HUES48 (cell line): Measurements from ENCODE around the gene PTPRN2.

Experiments used
- H3K27ac ChIP-seq: one replicate; pipeline ENCODE4 v1.7.0; 2013; ENCODE audit warnings: low read depth, low read length, inconsistent platforms
- H3K27me3 ChIP-seq: 2 replicates; pipeline ENCODE4 v1.6.1; 2013; ENCODE audit warnings: mild to moderate bottlenecking, low read length; ENCODE audit not compliant: control insufficient read depth, insufficient read depth
- H3K36me3 ChIP-seq: 2 replicates; pipeline ENCODE4 v1.6.1; 2013; ENCODE audit warnings: low read length; ENCODE audit not compliant: control insufficient read depth, insufficient read depth
- H3K4me1 ChIP-seq: 2 replicates; pipeline ENCODE4 v1.6.1; 2013; ENCODE audit warnings: mild to moderate bottlenecking, low read length; ENCODE audit not compliant: control insufficient read depth, insufficient read depth
- H3K4me3 ChIP-seq: 2 replicates; pipeline ENCODE4 v1.5.1; 2013; ENCODE audit warnings: mild to moderate bottlenecking, low read depth, low read length
- H3K9ac ChIP-seq: 2 replicates; pipeline ENCODE4 v1.6.1; 2013; ENCODE audit warnings: mild to moderate bottlenecking, low read depth, low read length, moderate library complexity
- H3K9me3 ChIP-seq: 2 replicates; pipeline ENCODE4 v1.6.1; 2013; ENCODE audit warnings: low read length; ENCODE audit not compliant: control insufficient read depth, insufficient read depth

Gene PTPRN2

DNA sequence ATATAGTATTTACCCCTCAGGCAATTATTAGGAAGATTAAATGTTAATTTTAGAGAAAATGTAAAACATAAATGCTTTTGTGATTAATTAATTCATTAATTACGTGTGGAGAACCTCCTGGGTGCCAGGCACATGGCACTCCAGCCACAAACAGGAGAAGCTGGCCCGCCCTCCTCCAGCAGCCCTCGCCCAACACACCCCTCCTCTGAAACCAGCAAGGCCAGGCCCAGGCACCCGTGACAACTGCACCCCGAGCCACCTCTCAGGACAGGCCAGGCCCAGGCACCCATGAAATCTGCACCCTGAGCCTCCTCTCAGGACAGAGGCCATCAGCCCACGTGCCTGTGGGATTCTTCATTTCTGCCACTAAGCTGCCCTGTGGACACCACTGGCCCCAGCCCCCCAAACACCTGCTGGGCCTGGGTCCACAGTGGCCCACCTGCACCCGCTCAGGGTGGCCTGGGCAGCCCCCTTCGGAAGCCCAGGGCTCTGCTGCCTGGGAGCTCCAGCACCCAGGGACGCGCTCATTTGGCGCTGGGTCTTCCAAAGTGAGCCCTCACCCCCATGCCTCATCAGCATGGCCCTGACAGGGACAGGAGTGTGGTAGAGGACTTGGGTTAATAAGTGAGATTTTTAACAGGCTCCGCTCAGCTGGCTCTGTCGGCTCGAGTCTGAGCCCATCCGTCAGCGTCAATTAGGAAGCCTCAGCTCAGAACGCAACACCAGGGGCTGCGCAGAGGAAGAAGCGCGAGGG, 768.7 kb downstream of the PTPRN2 start:
- H3K9me3 ChIP-seq: 0 out of 2 replicates have a peak, but pooled peaks cover 5% of the 10 kb centered on the region
- no peak overlapping the region for H3K27ac ChIP-seq
- no peak overlapping the region for H3K4me3 ChIP-seq

DNA sequence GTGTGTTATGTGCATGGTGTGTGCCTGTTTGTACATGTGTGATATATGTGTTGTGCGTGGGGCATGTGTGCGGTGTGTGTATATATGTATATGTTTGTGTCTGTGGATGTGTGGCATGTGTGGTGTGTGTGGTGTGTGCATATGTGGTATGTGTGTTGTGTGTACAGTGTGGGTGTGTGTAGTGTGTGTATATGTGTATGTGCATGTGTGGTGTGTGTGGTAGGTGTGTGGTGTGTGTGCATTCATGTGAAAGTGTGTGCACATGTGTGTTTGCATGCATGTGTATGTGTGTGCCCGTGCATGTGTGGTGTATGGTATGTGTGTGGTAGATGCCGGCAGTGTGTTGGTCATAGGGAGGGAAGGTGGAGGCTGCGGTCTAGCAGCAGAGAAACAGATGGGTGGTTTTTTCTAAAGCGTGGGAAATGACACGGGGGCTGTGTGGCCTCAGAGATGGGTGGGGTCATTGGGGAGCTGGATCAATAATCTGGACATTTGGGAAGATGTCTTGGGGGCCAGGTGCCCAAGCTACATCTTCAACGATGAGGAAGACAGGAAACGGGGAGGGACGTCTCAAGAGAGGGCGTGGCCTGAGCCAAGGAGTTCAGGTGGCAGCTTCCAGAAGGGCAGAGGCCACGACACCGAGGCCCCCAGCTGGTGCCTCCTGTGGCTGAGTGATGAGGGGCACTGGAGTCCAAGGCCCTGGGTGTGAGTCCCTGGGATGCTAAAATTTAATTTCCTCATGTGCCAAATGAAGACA, 769.5 kb downstream of the PTPRN2 start:
- H3K27ac ChIP-seq: no peak overlapping the region
- 0 out of 2 replicates have a peak, but pooled peaks cover 5% of the 10 kb centered on the region for H3K9me3 ChIP-seq
- no peak overlapping the region for H3K4me3 ChIP-seq
- H3K27me3 ChIP-seq: no peaks in the 10 kb centered on the region
- H3K9ac ChIP-seq: no peak overlapping the region
- H3K36me3 ChIP-seq: no peaks in the 10 kb centered on the region
- H3K4me1 ChIP-seq: no peaks in the 10 kb centered on the region

More for the DNA sequence above, 768.7 kb downstream of the PTPRN2 start:
- H3K4me1 ChIP-seq: no peaks in the 10 kb centered on the region
- H3K36me3 ChIP-seq: no peaks in the 10 kb centered on the region
- no peaks in the 10 kb centered on the region for H3K27me3 ChIP-seq
- H3K9ac ChIP-seq: no peak overlapping the region

DNA sequence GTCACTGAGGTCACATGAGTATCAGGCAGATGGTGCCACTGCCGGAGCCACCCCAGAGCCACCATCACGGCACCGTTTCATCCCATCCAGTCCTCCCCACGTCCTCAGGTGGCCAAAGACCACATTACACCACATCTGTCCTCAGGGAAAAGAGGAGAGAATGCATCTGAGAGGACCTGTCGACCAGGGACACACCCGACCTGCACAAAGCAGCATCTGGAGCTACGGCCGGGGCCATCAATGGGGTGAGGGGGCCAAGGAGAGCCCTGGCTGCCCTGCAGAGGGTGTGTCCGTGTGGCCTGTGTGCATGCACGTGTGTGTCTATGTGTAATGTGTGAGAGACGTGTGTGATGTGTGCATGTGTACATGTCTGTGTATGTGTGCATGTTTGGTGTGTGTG, 770.2 kb downstream of the PTPRN2 start:
- no peak overlapping the region for H3K27ac ChIP-seq

GRCh38 chr7:157816526-157817250, 770.9 kb downstream of the PTPRN2 start:
- Histone ChIP-seq H3K27ac (no peak overlapping the region), H3K27me3 (no peaks in the 10 kb centered on the region), H3K36me3 (no peaks in the 10 kb centered on the region), H3K9me3 (peaks cover 5% of the 10 kb centered on the region; the same call in 1 of the 2 replicates), H3K9ac (no peak overlapping the region), H3K4me3 (no peak overlapping the region), H3K4me1 (no peaks in the 10 kb centered on the region)

More for the DNA sequence above, 770.2 kb downstream of the PTPRN2 start:
- Histone ChIP-seq H3K9me3 (0 out of 2 replicates have a peak, but pooled peaks cover 5% of the 10 kb centered on the region), H3K4me3 (no peak overlapping the region), H3K4me1 (no peaks in the 10 kb centered on the region), H3K9ac (no peak overlapping the region), H3K36me3 (no peaks in the 10 kb centered on the region), H3K27me3 (no peaks in the 10 kb centered on the region)

- H3K4me3 ChIP-seq: no peak overlapping the region
- no peaks in the 10 kb centered on the region for H3K36me3 ChIP-seq
- no peaks in the 10 kb centered on the region for H3K4me1 ChIP-seq
- no peak overlapping the region for H3K27ac ChIP-seq
- H3K9ac ChIP-seq: no peak overlapping the region
- H3K9me3 ChIP-seq: peaks cover 5% of the 10 kb centered on the region; the same call in 1 of the 2 replicates
- H3K27me3 ChIP-seq: no peaks in the 10 kb centered on the region
Measured at GRCh38 chr7:157816086-157816485, 771.5 kb downstream of the PTPRN2 start.

- H3K4me3 ChIP-seq: no peak overlapping the region
- H3K27ac ChIP-seq: no peak overlapping the region
- no peaks in the 10 kb centered on the region for H3K27me3 ChIP-seq
- no peaks in the 10 kb centered on the region for H3K4me1 ChIP-seq
- peaks cover 5% of the 10 kb centered on the region; the same call in 1 of the 2 replicates for H3K9me3 ChIP-seq
- H3K36me3 ChIP-seq: no peaks in the 10 kb centered on the region
- H3K9ac ChIP-seq: no peak overlapping the region
Measured at GRCh38 chr7:157815706-157816022, 772.0 kb downstream of the PTPRN2 start.

- Histone ChIP-seq H3K4me3 (no peak overlapping the region), H3K36me3 (no peaks in the 10 kb centered on the region), H3K9me3 (peaks cover 5% of the 10 kb centered on the region; the same call in 1 of the 2 replicates), H3K27me3 (no peaks in the 10 kb centered on the region), H3K9ac (no peak overlapping the region), H3K27ac (no peak overlapping the region), H3K4me1 (no peaks in the 10 kb centered on the region)
Measured at GRCh38 chr7:157814931-157815705, 772.5 kb downstream of the PTPRN2 start.

GRCh38 chr7:157813741-157814661, 773.6 kb downstream of the PTPRN2 start:
- no peaks in the 10 kb centered on the region for H3K4me1 ChIP-seq
- peaks cover 11% of the 10 kb centered on the region for H3K9me3 ChIP-seq
- no peak overlapping the region for H3K27ac ChIP-seq
- no peak overlapping the region for H3K4me3 ChIP-seq
- no peaks in the 10 kb centered on the region for H3K27me3 ChIP-seq
- no peak overlapping the region for H3K9ac ChIP-seq
- no peaks in the 10 kb centered on the region for H3K36me3 ChIP-seq

DNA sequence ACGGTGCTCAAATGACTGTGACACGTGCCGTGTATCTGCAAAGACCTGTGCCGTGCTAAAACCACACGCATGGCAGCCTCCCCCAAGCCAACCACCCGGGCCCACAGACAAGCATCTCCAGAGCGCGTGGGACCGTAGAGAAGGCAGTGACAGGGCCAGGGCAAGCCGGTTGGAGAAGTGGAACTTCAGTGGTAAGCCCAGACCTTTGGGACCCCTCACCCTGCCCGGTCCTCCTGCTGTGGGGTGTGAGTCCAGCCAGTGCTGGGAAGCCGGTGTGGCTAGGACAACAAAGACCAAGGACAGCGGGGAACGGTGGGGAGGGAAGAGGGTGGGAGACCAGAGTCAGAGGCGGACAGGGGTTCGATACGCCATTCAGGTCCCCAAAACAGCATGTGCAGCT, 774.6 kb downstream of the PTPRN2 start:
- Histone ChIP-seq H3K27me3 (no peaks in the 10 kb centered on the region), H3K36me3 (no peaks in the 10 kb centered on the region), H3K4me3 (no peak overlapping the region), H3K9ac (no peak overlapping the region), H3K4me1 (no peaks in the 10 kb centered on the region), H3K27ac (no peak overlapping the region), H3K9me3 (peaks cover 19% of the 10 kb centered on the region)

DNA sequence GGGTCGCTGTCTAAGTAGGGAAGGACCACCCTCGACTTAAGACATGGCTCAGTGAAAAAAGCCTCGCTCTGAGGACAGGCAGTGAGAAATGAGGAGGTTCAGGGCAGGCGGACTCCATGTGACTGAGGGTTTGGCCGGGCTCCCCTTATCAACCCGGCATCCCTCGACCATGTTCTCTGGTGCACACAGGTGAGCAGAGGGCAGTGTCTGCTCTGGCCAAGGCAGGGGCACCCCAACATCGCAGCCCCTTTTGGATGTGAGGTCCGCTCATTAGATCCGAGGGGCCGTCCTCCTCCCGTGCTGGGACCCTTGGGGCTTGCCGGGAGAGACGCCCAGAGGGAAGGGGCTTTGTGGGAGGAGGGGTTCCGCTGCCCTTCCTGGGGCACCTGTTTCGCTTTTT, 775.7 kb downstream of the PTPRN2 start:
- Histone ChIP-seq H3K36me3 (no peaks in the 10 kb centered on the region), H3K4me1 (peaks cover 5% of the 10 kb centered on the region; the same call in 1 of the 2 replicates), H3K27ac (no peak overlapping the region), H3K9me3 (peaks cover 25% of the 10 kb centered on the region), H3K9ac (no peak overlapping the region), H3K27me3 (no peaks in the 10 kb centered on the region), H3K4me3 (no peak overlapping the region)
